Glutamatergic neuron (in vitro differentiated cells): Measurements from ENCODE around the gene STK24. TPM values are rescaled to one million over a fixed set of nuclear protein-coding genes. Genes with fewer than 3 reads are reported as not detected.

Experiments used
- DNase-seq: peaks from one replicate; pipeline ENCODE4 v3.0.0; 2022
- H3K27ac Mint-ChIP-seq: one replicate; pipeline ENCODE4 v1.8.0; 2020; ENCODE audit warnings: mild to moderate bottlenecking, mixed read lengths, inconsistent platforms; ENCODE audit not compliant: unreplicated experiment
- H3K27me3 Mint-ChIP-seq: one replicate; pipeline ENCODE4 v1.8.0; 2020; ENCODE audit warnings: mild to moderate bottlenecking, moderate library complexity, mixed read lengths, inconsistent platforms; ENCODE audit not compliant: unreplicated experiment
- H3K36me3 Mint-ChIP-seq: one replicate; pipeline ENCODE4 v1.8.0; 2020; ENCODE audit warnings: mild to moderate bottlenecking, mixed read lengths, inconsistent platforms; ENCODE audit not compliant: unreplicated experiment
- H3K4me1 Mint-ChIP-seq: one replicate; pipeline ENCODE4 v1.8.0; 2020; ENCODE audit warnings: mild to moderate bottlenecking, low read depth, mixed read lengths, inconsistent platforms; ENCODE audit not compliant: unreplicated experiment
- H3K4me3 Mint-ChIP-seq: one replicate; pipeline ENCODE4 v1.8.0; 2020; ENCODE audit warnings: mild to moderate bottlenecking, mixed read lengths, inconsistent platforms; ENCODE audit not compliant: unreplicated experiment
- H3K9me3 Mint-ChIP-seq: one replicate; pipeline ENCODE4 v1.8.0; 2020; ENCODE audit warnings: mild to moderate bottlenecking, moderate library complexity, mixed read lengths, inconsistent platforms; ENCODE audit not compliant: unreplicated experiment
- total RNA-seq: library from RNA; stranded (reverse); fragmentation: NEBNext Ultra II Directional; extraction: Animal tissue kit (Norgen Biotek cat#: 25700); gene quantifications from one replicate; pipeline ENCODE4 v1.2.1, GENCODE V29; 2021; ENCODE audit not compliant: unreplicated experiment
- TF ChIP-seq, protein P1 (sequence below): fragments of 200-600 bp; sonication (generic); IDR thresholded peaks from one replicate; pipeline ENCODE4 v1.5.0; 2021; ENCODE audit not compliant: partially characterized antibody, unreplicated experiment

The STK24 gene
- total RNA-seq, 1 donor from 2014 or later, result 188 TPM

DNA sequence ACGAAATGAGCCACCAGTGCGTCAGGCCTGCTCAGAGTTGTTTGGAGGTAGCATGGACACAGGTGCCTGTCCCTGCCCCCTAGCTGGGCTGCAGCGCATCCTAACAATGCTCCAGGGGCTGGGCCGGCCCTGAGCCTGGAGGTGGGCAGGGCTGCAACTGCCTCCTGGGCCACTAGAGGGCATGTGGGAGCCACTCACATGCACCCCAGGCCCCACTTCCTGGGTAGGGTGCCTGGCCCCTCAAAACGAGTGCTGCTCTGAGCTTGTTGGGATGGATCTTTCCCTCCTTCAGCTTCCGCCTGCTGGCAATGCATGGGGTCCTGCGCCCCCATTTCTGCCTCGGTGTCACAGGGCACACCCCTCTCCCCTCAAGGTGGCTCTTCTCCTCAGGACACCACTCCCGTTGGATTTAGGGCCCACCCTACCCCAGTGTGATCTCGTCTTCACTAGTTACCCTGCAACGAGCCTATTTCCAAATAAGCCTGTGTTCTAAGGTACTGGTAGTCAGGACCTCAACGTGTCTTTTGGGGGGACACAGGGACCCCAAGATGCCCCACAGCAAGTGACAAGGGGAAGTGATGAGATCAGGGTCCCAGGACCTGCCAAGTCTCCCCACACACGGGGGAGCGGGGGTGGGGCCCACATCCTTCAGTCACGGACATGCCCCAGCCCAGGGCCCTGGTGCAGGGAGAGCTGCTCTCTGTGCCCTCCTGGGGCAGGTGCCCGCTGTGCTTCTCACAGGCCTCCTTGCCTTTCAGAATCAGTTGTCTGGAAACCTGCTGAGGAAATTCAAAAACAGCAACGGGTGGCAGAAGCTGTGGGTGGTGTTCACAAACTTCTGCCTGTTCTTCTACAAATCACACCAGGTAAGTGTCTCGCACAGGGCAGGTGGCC is 131.3 kb downstream of the STK24 start:
- H3K4me1 Mint-ChIP-seq, result peaks cover 23% of the 10 kb centered on the region
- peak; percentile 86 for DNase-seq
- peaks cover 41% of the 10 kb centered on the region for H3K27me3 Mint-ChIP-seq
- TF ChIP-seq, protein P1, sequence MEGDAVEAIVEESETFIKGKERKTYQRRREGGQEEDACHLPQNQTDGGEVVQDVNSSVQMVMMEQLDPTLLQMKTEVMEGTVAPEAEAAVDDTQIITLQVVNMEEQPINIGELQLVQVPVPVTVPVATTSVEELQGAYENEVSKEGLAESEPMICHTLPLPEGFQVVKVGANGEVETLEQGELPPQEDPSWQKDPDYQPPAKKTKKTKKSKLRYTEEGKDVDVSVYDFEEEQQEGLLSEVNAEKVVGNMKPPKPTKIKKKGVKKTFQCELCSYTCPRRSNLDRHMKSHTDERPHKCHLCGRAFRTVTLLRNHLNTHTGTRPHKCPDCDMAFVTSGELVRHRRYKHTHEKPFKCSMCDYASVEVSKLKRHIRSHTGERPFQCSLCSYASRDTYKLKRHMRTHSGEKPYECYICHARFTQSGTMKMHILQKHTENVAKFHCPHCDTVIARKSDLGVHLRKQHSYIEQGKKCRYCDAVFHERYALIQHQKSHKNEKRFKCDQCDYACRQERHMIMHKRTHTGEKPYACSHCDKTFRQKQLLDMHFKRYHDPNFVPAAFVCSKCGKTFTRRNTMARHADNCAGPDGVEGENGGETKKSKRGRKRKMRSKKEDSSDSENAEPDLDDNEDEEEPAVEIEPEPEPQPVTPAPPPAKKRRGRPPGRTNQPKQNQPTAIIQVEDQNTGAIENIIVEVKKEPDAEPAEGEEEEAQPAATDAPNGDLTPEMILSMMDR, result peak; percentile 92
- H3K4me3 Mint-ChIP-seq, result no peak overlapping the region
- peak overlapping the region; percentile 70 for H3K27ac Mint-ChIP-seq
- H3K36me3 Mint-ChIP-seq, result peaks cover 4% of the 10 kb centered on the region
- H3K9me3 Mint-ChIP-seq, result peaks cover 49% of the 10 kb centered on the region

DNA sequence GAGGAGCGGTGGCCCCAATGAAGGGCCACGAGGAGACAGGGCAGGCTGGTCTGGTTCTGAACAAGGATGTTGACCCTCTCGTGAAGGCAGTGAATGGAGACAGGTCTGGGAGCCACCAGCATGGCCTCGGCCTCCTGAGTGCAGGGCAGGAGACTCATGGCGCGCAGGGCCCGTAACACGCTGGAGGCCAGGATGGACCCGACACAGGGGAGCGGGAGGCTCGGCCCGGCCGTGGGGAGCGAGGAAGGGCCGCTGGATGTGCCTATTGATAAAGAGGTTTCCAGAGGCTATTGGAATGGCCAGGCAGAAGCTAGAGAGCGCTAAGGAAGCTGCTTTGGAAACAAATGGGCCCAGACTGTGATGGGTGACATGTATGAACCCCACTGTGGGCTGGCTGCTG is 132.5 kb downstream of the STK24 start:
- peak overlapping the region; percentile 20 for H3K27ac Mint-ChIP-seq
- H3K9me3 Mint-ChIP-seq, result peaks cover 46% of the 10 kb centered on the region
- no peak for DNase-seq
- H3K27me3 Mint-ChIP-seq, result peaks cover 40% of the 10 kb centered on the region
- no peak overlapping the region for H3K4me3 Mint-ChIP-seq
- TF ChIP-seq, protein P1, result no peak
- H3K36me3 Mint-ChIP-seq, result peaks cover 4% of the 10 kb centered on the region
- peaks cover 22% of the 10 kb centered on the region for H3K4me1 Mint-ChIP-seq

DNA sequence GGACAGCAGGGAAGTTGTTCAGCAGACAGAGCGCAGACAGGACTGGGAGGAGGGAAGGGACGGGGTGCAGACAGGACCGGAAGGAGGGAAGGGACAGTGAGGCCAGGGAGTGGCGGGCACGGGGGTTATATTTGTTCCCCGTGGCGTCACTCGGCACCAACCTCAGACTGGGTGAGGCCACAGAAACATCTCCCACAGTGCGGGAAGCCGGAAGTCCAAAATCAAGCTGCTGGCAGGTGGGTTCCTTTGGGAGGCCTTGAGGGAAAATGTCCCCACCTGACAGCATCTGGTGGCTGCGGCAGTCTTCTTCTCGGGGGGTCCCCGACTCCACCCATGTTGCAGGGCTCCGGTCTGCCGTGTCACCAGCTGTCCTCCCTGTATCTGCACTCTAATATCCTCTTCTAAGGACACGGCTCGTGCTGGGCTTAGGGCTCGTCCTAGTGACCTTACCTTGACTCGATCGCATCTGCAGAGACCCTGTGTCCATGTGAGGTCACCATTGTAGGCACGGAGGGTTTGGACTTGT is 133.0 kb downstream of the STK24 start:
- peaks cover 4% of the 10 kb centered on the region for H3K36me3 Mint-ChIP-seq
- H3K4me1 Mint-ChIP-seq, result peaks cover 22% of the 10 kb centered on the region
- TF ChIP-seq, protein P1, result no peak
- H3K4me3 Mint-ChIP-seq, result no peak overlapping the region
- H3K27ac Mint-ChIP-seq, result peak overlapping the region; percentile 43
- no peak for DNase-seq
- peaks cover 43% of the 10 kb centered on the region for H3K9me3 Mint-ChIP-seq
- peaks cover 35% of the 10 kb centered on the region for H3K27me3 Mint-ChIP-seq

DNA sequence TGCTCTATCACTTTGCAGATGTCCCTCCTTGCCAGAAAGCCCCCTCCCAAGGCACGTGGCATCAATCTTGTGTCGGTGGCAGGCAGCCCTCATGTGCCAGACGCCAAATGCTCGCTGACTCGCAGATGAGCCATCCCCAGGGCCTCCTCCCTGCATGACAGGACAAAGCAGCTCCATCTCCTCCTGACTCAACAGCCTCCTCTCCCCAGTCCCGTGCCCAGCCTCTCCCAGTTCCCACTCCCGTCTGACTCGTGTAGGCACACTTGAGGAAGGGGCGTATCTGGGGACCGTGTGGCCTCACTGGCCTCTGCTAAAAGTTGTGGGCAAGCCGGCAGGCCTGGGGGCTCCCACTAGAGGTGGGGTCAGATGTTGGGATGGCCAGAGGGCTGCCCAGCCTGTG is 133.6 kb downstream of the STK24 start:
- H3K36me3 Mint-ChIP-seq, result peaks cover 4% of the 10 kb centered on the region
- no peak for DNase-seq

More for the DNA sequence above, 133.6 kb downstream of the STK24 start:
- peak overlapping the region; percentile 43 for H3K27ac Mint-ChIP-seq
- no peak overlapping the region for H3K4me3 Mint-ChIP-seq
- peaks cover 35% of the 10 kb centered on the region for H3K27me3 Mint-ChIP-seq
- TF ChIP-seq, protein P1, result no peak
- H3K4me1 Mint-ChIP-seq, result peaks cover 22% of the 10 kb centered on the region
- peaks cover 38% of the 10 kb centered on the region for H3K9me3 Mint-ChIP-seq
